DMS79 (cell line): ENCODE results near the gene OTUD4.
"Not testable (repeated sequence)": the region's sequence is repeated elsewhere in the genome, so short reads cannot be mapped to it uniquely, and the experiment has no call there.

Experiments used
- DNase-seq: peaks from one replicate; lab custom pipeline; 2025; lab: John Stamatoyannopoulos, UW

The OTUD4 gene

DNA sequence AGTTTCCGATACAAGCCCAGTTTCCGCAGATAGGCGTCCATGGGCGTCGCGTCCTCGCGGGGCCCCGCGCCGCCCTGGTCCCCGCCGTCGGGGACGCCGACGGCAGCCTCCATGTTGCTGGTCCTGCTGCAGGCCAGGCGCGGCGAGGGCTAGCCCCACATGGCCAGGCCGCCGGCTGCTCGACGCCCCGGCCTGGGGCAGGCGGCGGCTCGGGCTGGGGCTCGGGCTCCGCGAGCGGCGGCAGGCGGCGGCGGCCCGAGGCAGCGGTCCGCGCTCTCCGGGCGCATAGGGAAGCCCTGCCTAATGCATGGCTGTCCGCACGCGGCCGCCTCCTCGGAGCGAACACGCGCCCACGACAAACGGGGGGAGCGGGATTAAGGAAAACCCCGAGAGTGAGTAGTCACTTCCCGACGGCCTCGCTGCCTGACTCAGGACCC is 510 bp downstream of the OTUD4 start:
- not testable (repeated sequence) for DNase-seq

DNA sequence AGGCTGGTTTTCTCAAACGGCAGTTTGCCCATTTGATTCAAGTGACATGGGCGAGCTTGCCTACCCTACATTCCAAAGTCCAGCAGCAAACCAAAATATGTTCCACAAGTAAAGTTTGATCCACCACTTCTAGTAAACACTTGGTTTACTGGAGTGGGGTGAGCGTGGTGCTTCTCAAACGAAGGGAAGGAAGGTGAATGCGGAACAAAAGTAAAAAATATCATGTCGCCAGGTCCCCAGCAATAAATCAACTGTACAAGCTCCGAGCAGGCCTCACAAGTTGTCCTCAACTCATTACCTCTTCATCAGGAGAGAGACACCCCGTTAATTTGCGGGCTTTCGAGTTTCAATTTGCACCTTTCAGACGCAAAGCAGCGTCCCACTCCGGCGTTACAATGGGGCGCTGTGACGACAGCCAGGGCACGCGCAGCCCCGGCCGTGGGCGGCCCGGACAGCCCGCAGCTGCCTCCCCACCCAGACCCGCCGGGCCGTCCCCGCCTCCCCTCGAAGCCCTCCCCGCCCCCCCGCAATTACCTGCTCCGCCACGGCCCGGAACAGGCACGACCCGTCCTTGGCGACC is 1.0 kb downstream of the OTUD4 start:
- no peak for DNase-seq

DNA sequence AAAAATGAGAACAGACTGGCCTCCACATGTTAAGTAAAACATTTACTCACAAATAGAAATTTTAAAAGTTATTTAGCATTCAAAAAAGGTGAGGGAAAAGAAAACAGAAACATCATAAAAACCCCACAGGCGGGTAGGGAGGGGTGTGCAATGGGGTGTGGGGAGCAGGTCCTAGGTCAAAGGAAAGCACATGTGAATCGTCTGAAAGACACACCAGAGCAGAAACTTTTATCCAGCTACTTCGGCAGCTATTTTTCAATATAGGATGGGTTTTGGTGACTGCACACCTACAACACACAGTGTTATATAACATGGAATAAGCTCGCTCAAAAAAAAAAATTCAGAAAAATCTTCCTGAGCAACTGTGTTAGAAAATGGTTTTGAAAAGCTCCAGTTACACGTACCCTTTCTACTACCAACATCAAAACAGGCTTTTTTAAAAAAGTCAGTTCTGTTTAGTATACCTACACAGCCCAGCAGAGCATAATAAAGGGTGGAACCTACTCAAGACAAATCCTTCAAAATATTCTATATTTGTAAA is 1.6 kb downstream of the OTUD4 start:
- no peak for DNase-seq

DNA sequence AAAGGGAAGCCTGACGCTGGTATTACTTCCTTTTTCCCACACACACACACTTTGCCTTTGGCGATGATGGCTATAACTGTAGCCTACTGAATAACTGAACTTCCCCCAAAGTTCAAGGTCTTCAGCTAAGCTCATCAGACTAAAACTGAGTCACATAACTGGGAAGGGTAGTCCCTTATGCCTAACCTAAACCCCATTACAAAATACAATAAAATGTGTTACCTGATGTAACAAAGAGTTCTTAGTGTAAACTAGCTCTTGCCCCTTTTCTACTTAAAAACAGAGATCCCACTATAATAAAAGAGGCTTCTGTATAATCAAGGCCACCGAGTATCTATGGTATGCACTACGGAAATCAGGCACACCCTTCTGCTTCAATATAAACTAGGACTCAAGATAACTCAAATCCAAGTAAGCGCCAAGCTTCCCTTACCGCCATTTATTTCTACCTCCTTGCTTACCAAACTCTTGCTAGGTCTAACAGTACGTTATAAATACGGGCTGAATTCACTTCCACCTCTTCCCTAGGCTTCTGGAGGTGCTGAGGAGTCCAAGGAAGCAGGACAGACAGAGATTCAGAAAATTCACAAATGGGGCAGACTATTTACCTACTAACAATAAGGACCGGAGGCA is 2.4 kb downstream of the OTUD4 start:
- DNase-seq = no peak

DNA sequence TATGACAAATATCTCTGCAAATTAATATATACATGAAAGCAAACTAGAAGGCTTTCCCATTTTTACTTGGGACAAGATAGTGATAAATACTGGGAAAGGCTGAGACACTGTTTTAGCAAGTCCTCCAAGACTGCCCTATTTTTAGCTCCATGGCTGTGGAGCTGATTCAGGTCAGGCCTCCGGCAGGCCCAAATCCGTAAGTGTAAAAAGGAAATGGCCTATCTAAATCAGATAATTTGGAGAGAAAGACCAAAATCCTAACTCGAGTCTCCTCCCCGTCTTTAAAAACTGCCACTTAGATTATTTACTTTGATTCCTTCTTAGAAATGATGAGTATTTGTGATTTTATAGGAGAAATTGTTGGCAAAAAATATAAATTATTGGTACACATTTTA is 2.9 kb downstream of the OTUD4 start:
- DNase-seq = no peak

DNA sequence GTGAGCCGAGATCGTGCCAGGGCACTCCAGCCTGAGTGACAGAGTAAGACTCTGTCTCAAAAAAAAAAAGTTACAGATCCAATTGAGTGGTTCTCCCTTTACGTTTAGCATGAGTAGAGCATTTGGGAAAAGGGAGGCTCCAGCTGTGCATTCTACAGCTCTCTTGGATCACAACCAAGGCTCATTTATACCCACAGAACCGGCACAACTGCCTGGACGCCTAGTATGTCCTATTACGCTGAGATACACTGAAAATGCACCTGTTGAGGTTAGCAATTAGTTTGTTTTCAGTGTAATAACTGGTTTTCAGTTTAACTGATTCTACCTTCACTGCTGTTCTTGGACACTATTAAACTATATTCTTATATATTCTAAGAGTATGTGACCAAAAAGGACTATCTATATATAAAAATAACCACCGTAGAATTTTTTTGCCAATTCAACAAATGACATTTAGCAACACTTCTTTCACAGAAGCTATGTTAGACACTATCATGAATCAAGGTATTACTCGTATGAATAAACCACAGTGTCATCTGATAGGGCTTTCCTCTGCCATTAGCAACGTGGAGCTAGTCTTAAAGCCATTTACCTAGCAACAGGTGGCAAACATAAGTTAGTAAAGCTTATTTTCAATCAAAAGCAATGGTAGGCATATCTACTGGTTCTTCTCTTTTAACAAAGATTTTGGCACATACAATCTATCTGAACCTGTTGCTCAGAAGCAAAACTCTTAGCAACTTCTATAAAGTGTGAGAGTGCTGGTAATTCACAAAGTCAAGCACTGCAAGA is 3.6 kb downstream of the OTUD4 start:
- DNase-seq = no peak

DNA sequence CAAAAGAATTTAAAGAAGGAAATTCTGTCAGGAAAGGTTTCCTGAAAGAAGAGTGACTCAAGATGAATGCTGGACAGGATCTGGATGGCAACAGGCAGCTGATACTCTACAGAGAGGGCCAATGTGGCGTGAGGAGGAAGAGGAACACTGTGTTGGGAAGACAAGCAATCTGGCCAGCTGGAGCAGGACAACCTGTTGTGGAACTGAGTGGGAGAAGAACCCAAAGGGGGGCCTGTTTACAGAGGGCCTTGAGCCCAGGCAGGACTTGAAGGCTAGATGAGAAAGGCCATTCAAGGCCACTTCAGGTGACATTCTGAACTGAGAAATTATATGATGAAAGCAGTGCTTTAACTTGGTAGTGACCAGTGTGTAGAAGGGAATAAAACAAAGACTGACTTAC is 8.5 kb downstream of the OTUD4 start:
- DNase-seq = no peak

DNA sequence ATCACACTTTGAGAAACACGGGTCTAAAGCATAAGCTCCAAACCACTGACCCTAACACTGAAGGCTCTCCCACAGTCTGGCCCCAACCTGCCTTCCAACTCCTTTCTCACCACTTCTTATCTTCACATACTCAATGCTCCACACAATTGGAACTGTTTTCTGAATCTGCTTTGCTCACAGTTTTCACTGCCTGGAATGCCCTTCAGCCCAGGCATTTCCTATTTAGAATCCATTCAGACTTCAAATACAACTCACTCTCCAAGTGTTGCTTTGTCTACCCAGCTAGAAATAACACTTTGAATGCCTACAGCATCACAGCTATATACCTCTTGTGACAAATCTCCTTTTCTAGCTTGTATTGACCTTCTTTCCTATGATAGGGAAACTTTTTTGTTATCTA is 10.2 kb downstream of the OTUD4 start:
- no peak for DNase-seq

DNA sequence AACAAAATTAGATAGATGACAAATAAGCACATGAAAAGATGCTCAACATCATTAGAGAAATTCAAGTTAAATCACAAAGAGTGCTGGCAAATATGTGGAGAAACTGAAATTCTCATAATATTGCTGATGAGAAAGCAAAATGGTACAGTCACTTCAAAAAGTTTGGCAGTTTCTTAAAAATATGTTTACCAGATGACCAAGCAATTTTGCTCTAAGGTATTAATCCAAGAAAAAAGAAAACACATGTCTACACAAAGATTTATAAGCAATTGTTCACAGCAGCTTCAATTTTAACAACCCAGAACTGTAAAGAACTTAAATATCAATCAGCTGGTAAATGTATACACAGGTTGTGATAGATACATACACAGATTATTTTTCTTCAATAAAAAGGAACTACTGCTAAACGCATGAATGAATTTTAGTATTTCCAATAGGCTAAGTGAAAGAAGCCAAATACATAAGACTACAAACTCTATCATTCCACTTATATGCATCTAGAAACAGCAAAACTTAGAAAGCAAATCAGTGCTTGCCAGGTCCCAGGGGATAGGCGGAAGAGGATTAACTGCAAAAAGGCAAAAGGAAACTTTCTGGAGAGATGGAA is 11.7 kb downstream of the OTUD4 start:
- DNase-seq = no peak

DNA sequence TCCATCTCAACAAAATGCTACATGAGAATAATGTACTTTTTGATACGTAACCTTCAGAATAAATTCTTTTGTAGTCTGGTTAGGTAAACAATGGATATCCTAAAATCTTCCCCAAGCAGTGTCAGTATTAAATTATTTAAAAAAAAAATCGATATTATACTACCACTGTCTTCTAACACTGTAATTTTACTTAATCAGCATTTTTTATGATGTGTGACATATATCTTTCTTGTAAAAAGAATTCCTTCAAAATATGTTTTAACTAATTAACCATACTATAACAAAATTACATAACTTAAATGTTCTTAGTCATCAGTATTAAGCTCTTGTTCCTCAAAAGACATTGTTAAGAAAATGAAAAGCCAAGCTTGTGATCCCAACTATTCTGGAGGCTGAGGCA is 12.5 kb downstream of the OTUD4 start:
- no peak for DNase-seq

DNA sequence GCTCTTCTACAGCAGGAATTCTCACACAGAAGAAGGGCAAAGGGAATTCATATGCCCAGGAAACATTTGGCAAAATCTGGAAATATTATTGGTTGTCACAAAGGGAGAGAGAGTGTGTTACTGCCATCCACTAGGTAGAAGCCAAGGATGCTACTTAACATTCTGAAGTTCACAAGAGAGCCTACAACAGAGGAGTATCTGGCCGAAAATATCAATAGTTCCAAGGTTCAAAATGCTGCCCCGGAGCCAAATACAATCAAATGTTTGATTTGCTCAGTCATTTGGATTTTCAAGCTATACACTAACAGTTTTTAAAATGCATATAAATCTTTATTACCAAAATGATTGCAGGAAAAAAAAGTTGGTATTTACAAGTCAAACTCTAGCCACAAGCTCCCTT is 18.8 kb downstream of the OTUD4 start:
- DNase-seq = no peak

DNA sequence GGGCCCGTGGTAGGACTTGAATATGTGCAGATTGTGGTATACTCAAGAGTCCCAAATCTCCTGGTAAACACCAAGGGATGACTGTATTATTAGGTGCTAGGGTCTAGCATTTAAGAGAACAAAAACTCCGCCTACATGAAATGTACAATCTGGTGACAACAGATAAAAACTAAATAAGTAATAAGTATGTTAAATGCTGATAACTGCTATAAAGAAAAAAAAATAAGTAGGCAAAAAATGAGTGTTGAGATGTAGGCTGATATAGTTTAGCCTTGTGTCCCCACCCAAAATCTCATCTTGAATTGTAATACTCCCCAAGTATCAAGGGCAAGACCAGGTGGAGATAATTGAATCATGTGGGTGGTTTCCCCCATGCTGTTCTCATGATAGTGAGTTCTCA is 23.4 kb downstream of the OTUD4 start:
- DNase-seq = no peak

DNA sequence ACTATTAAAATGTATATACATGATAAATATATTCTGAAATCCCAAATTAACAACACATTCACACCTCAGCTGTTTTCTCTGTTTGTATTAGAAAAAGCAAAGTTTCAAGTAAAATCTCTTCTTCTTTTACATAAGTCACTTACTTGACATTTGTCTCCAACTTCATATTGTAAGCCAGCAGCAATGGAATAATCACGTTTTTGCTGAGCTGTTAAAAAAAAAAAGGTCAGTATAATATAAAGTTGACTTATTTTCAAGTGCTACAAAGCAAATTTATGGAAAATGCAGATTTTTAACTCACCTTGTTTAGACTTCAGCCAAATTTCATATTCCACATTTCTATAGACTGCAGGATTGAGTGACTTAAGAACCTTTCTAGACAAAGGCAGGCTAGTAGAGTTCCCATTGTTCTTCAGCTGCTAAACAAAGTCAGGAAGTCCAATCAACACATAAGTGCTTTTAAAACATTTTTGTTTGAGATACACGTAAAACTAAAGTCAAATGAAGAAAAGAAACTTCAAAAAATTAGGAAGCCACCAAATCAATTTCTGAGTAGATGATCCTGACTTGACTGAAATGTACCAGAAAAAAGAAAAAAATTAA is 25.0 kb downstream of the OTUD4 start:
- no peak for DNase-seq

DNA sequence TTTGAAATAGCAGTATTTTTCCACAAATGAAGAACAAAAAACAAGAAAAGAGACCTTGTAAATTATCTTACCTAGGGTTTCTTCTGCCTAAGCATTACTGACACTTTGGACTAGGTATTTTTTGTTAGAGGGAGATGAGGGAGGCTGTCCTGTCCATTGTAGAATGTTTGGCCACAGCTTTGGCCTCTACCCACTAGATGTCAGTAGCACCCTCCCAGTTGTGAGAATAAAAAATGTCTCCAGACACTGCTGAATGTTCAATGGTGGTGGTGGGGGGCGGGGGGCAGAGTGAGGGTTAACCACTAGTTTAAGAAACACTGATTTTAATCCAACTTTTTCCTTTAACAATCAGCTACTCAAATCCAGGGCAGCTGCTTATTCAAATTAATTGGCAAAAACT is 25.8 kb downstream of the OTUD4 start:
- no peak for DNase-seq

DNA sequence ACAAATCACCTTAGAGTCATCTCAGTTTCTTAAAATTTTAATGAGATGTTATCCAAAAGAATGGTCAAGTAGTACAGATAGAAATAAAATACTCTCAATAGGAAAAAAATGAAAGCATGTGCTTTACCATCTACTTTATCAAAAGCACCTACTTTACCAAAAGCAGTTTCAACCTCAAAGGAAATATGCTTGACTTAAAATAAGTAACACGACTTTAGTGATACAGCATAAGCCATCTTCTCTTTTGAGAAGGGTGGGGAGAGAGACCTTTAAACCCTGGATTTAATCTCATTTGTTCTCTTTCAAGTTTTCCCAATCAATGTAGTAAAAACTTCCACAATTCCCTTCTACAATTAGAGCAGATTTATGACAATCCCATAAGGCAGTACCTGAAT is 26.5 kb downstream of the OTUD4 start:
- no peak for DNase-seq

DNA sequence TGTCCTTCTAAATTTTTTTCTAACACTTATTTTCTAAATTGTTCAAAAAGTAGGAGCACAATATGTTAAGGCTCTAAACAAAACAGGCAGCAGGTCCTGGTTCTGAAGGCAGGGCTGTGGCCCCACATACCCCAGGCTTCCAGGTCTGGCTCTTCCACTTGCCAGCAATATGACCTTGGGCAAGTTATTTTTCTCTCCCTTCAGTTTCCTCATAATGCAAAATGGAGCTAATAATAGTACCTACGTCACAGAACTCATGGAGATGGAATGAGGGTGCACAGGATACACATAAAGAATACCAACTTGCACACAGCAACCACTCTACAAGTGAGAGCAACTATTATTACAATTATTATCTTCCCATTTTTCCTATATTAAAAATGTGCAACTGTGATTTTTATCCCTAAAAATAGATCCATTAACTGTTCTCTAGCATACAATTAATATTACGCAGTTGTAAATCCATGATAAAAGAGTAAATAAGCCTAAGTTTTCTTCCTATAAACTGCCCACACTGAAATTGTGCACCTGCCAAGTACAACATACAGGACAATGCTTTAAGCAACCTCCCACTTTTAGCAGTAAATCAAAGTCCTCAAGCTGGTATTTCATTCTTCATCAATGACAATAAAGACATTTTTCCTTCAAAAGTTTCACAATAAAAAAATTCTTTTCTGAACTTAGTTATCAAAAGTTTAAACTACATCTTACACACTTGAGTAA is 27.0 kb downstream of the OTUD4 start:
- DNase-seq = no peak

DNA sequence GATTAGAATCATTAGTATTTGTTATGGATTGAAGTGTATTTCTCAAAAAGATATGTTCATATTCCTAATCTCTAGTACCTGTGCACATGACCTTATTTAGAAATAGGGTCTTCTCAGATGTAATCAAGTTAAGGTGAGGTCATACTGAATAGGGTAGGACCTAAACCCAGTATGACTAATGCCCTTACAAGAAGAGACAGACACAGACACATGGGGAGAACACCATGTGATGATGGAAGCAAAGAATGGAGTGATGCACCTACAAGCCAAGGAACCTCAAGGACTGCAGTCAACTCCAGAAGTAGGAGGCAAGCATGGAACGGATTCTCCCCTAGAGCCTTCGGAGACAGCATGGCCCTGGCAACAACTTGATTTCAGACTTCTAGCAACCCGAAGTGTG is 31.4 kb downstream of the OTUD4 start:
- no peak for DNase-seq

DNA sequence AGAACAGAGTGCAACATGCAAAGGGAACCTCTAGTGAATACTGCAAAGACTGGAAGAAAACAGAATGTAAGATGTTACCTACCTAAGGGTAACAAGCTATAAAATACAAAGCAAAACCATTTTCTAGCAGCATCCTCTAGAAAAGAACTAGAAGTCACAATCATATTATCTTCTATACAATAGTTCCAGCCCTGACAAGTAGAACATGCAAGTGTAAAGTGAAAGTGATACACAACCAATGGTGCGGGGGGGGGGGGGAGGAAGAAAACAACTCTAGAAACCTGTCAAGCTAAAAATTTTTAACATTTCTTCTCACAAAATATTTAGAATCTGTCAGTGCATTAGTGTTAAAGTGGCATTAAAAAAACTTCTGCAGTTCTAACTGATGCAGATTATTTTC is 44.2 kb downstream of the OTUD4 start:
- DNase-seq = not testable (repeated sequence)

DNA sequence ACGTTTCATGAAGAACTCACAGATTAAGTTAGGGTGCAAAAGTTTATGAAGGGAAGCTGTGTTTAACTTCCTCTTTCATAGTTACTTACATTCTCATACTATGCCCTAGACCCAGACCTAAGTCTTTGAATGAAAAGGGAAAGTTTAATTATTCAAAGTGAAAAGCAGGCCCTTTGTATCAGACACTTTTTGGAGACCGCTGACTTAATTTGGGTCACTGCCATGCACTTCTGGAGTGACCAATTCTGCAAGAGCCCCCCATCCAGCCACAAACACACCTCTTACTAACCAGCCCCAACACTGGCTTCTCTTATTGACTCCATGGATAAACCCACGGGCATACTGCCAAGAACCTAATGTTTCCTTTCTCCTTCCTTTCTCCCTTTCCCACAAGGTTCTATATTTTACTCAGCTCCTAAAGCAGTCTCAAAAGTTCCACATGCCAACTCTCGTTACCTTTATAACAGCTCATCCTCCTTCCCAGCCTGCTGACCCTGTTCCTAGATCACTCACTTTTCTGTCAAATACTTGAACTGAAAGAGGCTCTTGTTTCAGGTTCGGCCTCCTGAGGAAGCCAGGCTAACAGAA is 47.8 kb downstream of the OTUD4 start:
- DNase-seq = no peak

DNA sequence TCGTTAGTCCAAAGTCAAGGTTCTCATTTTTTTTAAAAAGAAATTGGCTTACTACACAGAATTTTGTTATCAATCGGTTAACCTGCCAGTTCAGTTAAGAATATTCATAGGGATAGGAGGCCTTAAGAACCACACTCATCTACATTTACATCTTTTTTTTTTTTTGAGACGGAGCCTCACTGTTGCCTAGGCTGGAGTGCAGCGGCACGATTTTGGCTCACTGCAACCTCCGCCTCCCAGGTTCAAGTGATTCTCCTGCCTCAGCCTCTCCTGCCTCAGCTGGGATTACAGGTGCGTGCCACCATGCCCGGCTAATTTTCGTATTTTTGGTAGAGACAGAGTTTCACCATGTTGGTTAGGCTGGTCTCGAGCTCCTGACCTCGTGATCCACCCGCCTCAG is 48.5 kb downstream of the OTUD4 start:
- no peak for DNase-seq

DNA sequence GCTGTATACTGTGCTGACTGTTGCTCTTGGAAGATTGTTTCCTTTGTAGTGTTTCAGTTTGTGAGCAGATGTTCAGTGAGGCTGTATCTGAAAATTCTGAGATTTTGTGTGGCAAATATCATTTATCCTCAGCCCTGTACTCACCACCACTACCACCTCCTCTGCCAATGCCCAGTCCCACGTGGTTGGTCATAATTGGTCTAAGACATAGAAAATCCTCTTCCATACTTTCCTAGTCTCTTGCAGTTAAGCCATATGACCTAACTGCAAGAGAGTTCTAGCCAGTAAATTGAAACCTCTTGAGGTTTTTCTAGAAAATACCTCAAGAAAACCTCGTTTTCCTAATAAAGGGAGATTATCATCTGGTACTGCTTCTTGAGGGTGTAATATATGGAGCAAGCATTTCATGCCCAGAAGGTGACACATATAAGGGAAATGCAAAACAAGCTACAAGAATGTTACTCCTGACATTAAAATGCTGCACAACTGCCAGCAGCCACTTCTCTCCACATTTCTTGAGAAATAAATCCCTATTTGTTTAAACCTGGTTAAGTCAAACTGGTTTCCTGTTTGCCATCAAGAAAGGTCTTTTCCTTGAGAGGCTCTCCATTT is 49.5 kb downstream of the OTUD4 start:
- no peak for DNase-seq
